GM18951 (cell line): ENCODE measurements around the gene B3GNT7.

Source experiments
- POLR2A ChIP-seq: IDR thresholded peaks from 4 replicates; pipeline ENCODE4 v1.6.1; 2011; ENCODE audit warnings: mild to moderate bottlenecking; ENCODE audit not compliant: insufficient read length, insufficient read depth; ENCODE audit errors: extremely low read depth
- in situ Hi-C: fragments of 300-500 bp; cut with MboI; formaldehyde crosslinking; loops from one replicate; pipeline ENCODE4 v1.12.0; 2022; ENCODE audit warnings: low sequenced_read_pairs, mixed read lengths, inconsistent platforms; ENCODE audit not compliant: unreplicated experiment

The B3GNT7 gene

DNA sequence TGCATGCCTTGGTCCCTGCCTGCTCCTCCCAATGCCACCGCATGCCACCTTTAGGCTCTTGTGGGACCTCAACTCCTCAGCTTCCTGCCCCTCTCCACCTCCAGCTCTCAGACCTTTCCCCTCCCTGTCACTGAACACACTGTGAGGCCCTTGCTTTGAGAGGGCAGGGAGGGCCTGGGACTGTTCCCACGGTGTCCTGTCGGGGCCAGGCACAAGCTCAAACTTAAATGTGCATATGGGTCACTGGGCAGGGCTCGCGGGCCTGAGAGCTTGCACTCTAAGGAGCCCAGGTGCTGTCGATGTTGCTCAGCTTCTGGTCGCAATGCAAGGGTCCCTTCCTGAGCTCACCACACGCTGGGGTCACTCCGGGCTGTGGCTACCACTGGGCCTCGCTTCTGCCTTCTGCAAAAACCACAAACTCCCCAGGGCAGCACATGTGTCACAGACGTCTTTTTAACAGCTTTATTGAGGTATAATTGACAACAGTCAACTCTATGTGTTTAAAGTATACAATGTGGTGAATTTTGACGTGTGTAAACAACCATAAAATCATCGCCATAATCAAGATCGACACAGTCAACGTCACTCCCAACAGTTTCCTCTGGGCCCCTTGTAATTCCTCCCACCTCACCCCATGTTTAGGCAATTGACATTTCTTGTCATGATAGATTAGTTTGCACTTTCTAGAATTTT is 11.9 kb upstream of the B3GNT7 start:
- in situ Hi-C loops = no loop called here
- TF ChIP-seq POLR2A = no peak

DNA sequence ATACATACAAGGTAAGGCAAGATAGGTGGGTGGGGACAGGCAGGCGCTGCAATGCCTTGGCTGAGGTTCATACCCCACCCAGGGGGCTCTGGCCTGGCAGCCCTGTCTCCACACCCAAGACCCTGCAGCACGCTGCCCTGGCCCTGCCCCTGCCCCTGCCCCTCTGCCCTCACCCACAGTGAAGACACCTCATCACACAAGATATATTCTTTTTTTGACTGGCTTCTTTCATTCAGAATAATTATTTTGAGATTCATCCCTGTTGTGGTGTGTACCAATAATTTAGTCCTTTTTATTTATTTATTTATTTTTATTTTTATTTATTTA is 11.4 kb upstream of the B3GNT7 start:
- TF ChIP-seq POLR2A = no peak
- in situ Hi-C loops = no loop called here

DNA sequence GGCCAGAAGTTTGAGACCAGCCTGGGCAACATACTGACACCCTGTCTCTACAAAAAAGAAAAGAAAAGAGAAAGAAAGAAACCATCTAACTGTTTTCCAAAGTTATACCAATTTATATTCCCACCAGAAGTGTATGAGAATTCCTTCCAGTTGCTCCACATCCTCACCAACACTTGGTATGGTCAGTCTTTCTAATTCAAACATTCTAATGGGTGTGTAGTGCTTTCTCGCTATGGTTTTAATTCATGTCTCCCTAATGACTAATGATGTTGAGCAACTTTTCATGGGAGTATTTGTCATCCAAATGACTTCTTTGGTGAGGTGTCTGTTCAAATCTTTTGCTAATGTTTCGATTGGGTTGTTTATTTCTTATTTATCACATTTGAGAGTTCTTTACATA is 10.5 kb upstream of the B3GNT7 start:
- TF ChIP-seq POLR2A = no peak
- in situ Hi-C loops = no loop called here

DNA sequence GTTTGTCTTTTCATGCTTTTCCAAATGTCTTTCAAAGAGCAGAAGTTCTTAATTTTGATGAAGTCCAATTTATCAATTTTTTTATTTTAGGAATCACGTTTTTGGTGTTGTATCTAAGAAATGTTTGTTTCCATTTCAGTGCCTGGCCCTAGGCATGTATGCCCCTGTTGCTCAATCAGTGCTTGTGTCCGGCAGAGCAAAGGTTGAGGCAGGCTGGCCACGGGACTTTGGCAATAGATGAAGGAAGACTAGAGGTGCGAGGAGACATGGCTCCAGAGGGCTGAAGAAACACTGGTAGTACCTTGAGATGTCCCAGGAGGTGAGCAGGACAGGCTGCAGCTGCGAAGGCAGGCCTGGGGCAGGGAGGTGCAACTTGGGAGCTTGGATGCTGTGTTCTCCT is 10.1 kb upstream of the B3GNT7 start:
- in situ Hi-C loops = no loop called here
- TF ChIP-seq POLR2A = no peak

DNA sequence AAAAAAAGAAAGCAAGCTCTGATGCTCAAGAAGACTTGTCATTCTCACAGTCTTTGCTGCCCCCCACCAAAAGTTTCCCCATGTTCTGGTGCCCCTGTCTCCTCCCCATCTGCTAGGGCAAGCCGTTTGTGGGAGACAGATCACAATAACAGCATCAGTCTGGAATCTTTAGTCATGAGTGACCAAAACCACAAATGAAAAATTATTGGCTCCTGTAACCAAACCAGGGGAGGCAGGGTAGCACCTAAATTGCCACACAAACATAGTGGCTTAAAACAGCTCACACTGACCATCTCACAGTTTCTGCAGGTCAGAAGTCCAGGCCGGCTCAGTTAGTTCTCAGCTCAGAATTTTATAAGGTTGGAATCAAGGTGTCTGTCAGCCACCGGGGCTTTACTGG is 9.1 kb upstream of the B3GNT7 start:
- in situ Hi-C loops = no loop called here
- TF ChIP-seq POLR2A = no peak

DNA sequence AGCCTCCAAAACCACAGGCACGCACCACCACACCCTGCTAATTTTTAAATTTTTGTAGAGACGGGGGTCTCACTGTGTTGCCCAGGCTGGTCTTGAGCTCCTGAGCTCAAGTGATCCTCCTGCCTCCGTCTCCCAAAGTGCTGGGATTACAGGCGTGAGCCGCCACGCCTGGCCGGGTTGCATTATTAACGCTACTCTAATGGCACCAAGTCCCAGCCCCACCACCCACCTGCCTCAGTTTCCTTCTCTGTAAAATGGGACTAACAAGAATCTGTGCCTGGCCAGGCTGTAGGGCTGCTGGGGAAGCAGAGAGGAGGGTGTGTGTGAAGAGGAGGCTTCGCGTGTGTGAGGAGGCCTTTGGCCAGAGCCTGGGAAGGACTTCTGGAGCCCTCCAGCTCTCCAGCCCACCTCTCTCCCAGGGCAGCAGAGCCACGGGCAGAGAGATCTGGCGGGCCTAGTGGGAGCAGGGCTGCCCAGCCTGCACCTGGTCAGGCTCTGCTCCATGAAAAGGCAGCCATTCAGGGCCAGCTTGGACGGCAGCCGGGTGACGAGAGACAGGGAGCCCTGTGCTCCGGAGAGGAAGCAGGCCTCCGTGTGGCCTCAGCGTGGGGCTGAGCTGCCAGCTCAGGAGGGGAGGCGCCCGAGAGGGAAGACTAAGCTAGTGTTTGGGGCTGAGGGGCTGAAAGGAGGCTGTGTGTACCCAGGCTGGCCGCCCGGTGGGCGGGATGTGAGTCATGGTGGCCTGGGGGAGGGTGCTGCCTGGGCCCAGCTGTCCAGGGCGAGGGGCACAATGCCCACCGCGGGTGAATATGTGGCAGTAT is 7.4 kb upstream of the B3GNT7 start:
- no peak for TF ChIP-seq POLR2A
- in situ Hi-C loops = no loop called here

DNA sequence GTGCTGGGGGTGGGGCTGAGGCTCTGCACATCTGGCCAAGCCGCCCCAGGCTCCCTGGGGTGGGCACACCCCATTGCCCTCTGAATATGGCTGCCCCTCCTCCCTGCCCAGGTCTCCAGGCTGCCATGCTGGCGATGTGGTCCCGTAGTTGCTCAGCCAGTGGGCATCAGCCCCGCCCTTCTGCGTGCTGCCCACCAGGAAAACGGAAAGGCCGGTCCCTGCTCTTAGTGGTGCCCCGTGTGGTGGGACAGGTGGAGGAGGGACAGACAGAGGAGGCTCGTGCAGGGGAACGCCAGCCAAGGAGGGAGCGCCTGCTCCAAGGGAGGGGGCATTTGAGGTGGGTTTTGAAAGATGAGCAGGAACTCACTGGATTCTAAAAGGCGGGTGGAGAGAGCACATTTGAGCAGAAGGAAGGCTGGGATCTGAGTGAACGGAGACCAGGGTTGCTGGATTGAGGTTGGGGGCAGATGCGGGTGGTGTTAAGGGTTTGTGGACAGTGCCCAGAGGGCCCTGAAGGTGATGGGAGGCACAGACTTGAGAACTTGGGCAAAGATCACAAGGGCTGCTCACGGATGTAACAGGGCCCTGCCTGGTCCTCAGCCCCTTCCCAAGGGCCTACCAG is 6.7 kb upstream of the B3GNT7 start:
- no peak for TF ChIP-seq POLR2A
- in situ Hi-C loops = no loop called here

DNA sequence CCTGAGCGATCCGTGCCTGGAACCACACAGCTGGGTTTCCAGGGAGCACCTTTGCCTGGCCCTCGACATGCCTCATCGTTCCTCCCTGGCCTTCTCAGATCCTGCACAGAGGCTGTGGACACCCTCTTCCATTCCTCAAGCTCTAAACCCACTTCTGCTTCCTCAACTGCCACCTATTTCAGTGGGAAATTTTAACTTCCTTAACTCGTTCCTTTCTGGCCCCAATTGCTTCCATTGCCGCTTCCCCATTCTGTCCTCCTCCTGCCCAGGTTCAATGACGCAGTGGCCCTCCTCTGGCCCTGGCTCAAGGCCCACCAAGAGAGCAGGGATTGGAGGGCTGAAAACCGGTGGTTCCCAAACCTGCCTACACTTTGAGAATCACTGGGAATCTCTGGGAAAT is 4.8 kb upstream of the B3GNT7 start:
- TF ChIP-seq POLR2A = no peak
- in situ Hi-C loops = loop anchor here (10.0 kb wide), 1 partner anchor 96 kb away; no protein-coding TSS in a partner anchor

DNA sequence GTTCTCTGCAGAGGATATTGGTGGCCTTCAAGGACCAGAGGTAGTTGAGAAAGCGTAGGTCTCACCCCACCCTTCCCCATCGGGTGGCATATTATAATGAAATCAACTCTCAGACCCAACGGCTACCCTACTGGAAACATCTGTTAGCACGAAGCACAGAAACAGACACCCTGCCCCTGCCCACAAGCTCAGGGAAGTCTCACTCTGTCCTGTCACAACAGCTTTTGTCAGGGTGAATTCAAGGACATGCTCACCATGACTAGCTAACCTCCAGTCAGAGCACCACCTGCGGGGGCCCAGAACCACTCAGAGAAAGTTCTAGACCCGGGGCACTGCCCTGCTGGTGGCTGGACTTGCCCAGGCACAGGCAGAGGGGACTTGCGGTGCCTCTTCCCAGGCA is 3.5 kb upstream of the B3GNT7 start:
- in situ Hi-C loops = loop anchor here (10.0 kb wide), 1 partner anchor 97 kb away; no protein-coding TSS in a partner anchor
- TF ChIP-seq POLR2A = no peak

DNA sequence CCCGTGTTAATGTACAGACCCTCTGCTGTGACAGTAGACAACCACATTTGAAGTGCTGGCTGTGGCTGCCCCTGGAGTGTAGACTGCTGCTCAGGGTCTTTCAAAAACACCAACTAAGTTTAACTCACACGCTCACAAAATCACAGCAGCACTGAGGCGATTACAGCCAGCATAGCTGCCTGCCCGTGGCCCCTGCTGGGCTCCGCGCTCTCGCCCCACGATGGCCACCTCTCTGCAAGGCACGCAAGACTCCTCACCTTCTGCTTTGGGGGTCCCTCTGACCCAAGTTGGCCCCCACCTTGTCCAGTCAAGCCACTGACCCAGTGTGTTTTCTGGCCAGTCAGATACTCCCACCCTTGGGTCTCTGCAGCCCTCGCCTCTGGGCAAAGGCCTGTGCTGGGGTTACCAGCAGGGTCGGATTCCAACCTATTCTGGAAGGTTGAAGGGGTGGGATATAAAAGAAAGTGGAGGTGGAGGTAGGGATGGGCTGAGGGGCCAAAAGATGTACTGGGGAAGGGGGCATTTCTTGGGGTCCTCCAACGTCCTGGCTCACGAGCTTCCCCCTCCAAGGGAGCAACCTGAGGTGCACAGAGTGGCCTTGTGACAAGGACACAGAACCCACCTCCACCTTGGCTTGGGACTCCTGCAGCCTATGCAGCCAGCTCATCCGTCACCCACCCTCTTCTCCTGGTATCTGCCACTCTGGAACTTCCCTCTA is 2.9 kb upstream of the B3GNT7 start:
- TF ChIP-seq POLR2A = peak; percentile 9
- in situ Hi-C loops = loop anchor here (10.0 kb wide), 1 partner anchor 98 kb away; no protein-coding TSS in a partner anchor

DNA sequence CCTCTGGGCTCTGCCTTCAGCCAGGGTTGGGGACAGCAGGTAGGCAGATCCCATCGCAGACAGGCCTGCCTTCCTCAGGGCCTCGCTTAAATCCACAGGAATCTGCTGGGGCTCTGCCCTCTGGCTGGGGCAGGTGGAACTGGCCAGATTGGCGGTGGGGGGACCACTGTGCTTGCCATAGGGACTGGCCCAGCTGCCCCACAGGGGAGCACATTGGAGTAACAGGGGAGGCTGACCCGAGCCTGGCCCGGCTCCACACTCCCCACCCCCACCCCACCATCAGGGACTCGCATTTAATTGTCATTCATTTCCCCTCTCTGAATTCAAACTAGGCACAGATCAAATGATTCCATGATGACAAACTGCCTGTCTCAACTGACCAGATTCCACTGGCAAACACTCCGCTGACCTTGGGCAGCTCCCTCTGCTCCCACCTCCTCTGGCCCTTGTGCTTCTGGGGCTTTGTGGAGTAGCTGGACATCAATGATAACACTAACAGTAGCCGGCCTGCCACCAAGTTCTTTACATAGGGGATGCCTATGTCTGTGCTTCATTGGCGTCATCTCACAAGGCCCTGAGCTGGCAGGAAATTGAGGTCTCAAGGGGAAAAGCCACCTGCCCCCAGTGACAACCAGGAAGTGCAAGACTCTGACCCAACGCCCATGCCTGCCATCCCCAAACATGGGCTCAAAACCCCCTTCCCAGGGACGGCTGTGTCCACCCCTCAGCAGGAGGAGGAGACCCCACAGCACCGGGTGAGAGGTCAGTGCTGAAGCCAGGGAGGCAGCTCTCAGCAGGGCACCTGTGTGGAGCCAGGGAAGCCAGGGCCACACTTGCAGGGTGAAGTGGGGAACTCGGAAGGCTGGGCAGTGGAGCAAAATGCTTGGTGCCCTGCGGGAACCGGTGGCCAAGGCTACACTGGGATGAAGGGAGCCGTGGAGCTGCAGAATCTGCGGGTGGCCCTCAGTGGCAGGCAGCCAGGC is 2.1 kb upstream of the B3GNT7 start:
- in situ Hi-C loops = loop anchor here (10.0 kb wide), 1 partner anchor 99 kb away; no protein-coding TSS in a partner anchor

More for the DNA sequence above, 2.1 kb upstream of the B3GNT7 start:
- TF ChIP-seq POLR2A = peak; percentile 58
